Heart left ventricle (tissue), 16 donors: ENCODE results near the gene LYRM4. TPM values are rescaled to one million over a fixed set of nuclear protein-coding genes. Genes with fewer than 3 reads are reported as not detected.

ENCODE experiments used
- ATAC-seq, 4 donors: fragments of 200-7000 bp; cut with Tn5 transposase; one replicate each; pipeline ENCODE4 v1.9.1; 2020 to 2022; ENCODE audit warnings: moderate library complexity in 4 of 4, mild to moderate bottlenecking in 3 of 4, moderate number of reproducible peaks in 1 of 4
- DNase-seq, 5 donors: peaks; one replicate each; pipeline ENCODE4 v3.0.0-alpha.2; 2020
- H3K27ac ChIP-seq, 12 donors: fragments of 200-600 bp; sonication (generic) in 4 of 12; one replicate each; pipeline versions ENCODE4 v1.5.0 to v1.8.0; 2016 to 2022; ENCODE audit warnings: mild to moderate bottlenecking in 2 of 12
- H3K27me3 ChIP-seq, 9 donors: fragments of 200-600 bp; sonication (generic) in 2 of 9; one replicate each; pipeline versions ENCODE4 v1.5.1 to v1.8.0; 2016 to 2022; ENCODE audit warnings: mild to moderate bottlenecking in 3 of 9
- H3K36me3 ChIP-seq, 9 donors: fragments of 200-600 bp; sonication (generic) in 2 of 9; one replicate each; pipeline versions ENCODE4 v1.5.0 to v1.8.0; 2018 to 2022; ENCODE audit warnings: mild to moderate bottlenecking in 2 of 9
- H3K4me1 ChIP-seq, 12 donors: fragments of 200-600 bp; sonication (generic) in 4 of 12; one replicate each; pipeline versions ENCODE4 v1.5.0 to v1.8.0; 2016 to 2022; ENCODE audit warnings: mild to moderate bottlenecking in 3 of 12
- H3K4me3 ChIP-seq, 12 donors: fragments of 200-600 bp; sonication (generic) in 4 of 12; one replicate each; pipeline versions ENCODE4 v1.5.0 to v1.8.0; 2017 to 2022; ENCODE audit warnings: mild to moderate bottlenecking in 9 of 12, moderate library complexity in 4 of 12
- H3K9me3 ChIP-seq, 12 donors: fragments of 200-600 bp; sonication (generic) in 4 of 12; one replicate each; pipeline versions ENCODE4 v1.5.0 to v1.8.0; 2016 to 2022; ENCODE audit warnings: mild to moderate bottlenecking in 1 of 12
- POLR2A ChIP-seq, 2 donors: fragments of 450-650 bp; IDR thresholded peaks; one replicate each; pipeline ENCODE4 v1.6.1; 2017; ENCODE audit warnings: antibody characterized with exemption in 2 of 2, mild to moderate bottlenecking in 2 of 2, moderate library complexity in 2 of 2
- whole genome bisulfite sequencing, 4 donors: extraction: QIAGEN DNeasy Blood & Tissue Kit in 2 of 4; methylation state at CpG; one replicate each; pipeline versions ENCODE4 v1.1.5 to v1.1.7; 2013 to 2018; 5-methylcytosine and 5-hydroxymethylcytosine counted together
- intact Hi-C, 10 donors: fragments of 100-400 bp; cut with DNase I; formaldehyde crosslinking; loops; one replicate each; pipeline versions ENCODE4 v1.11.1 to v1.14.2; 2022
- polyA plus RNA-seq, 2 donors: library from polyadenylated mRNA; stranded (reverse); fragments of 200-250 nt; gene quantifications; one replicate each; pipeline ENCODE4 v1.2.3, GENCODE V29; 2013
- total RNA-seq, 9 donors: library from RNA; depleted of rRNA in 2 of 9; stranded (reverse); fragments of >200 nt in 2 of 9; fragmentation: NEBNext Ultra II Directional in 3 of 9; extraction: Animal tissue kit (Norgen Biotek cat#: 25700) in 3 of 9; gene quantifications; one replicate each; pipeline versions ENCODE4 v1.1.0 to v1.2.4, GENCODE V29; 2016 to 2023
- TF ChIP-seq, protein P1 (sequence below), 12 donors: fragments of 200-600 bp; sonication (generic) in 4 of 12; IDR thresholded peaks; one replicate each; pipeline versions ENCODE4 v1.5.0 to v1.8.0; 2018 to 2022; ENCODE audit warnings: antibody characterized with exemption in 12 of 12, mild to moderate bottlenecking in 5 of 12
- donor health status: ischemic (EF 13 %, LVEDD 7.1; RV severe dilation, severe dysfunction).
- donor health status: healthy with polysubstance abuse.
- donor health status: DM: no; HTN: yes; CAD: no.
- donor health status: DM: no; HTN: no; CAD: no.
- donor health status: ischemic (EF 25% LVEDD 6.9; RV normal size, moderate dysfunction).
- donor health status: ischemic (EF 25% LVEDD 5.7; RV mildly dilated, moderate dysfunction).
- donor health status: healthy.
- donor health status: DM: yes; HTN: yes; CAD: no.
- donor health status: ischemic (EF 35%, LVEDD 5.7; RV mildly dilated, moderate dysfunction).
- donor health status: nonischemic (EF 11% LVEDD 7.7; RV severe dilation, severe dysfunction).
- donor health status: DM: yes; HTN: yes; CAD: no.
- donor health status: PGD.
- donor health status: ischemic (EF 29% LVEDD 5.4; RV normal size, mild dysfunction).
- donor health status: nonischemic (EF 23%, LVEDD 6.1; RV moderate dilation, normal function).

Gene LYRM4
- total and polyA plus RNA-seq, 11 donors: 18.8 to 39.7 (median 21.3) TPM

DNA sequence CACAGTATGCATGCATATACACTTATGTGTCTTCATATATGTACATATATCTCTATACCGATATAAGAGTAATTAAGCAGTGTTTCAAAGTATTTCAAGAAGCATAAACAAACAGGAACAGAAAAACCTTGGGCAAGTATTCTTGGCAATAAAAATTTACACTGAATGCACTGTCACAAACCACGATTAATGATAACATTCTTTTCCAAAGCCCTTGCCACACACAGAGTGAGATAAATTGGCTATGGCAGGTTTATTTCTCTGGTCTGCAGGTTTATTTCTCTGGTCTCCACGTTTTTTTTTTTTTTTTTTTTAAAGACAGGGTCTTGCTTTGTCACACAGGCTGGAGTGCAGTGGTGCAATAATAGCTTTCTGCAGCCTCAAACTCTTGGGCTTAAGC, 102.6 kb downstream of the LYRM4 start:
- intact Hi-C loops: no loop called here
- no peaks in the 10 kb centered on the region for H3K4me1 ChIP-seq
- no peak for ATAC-seq

DNA sequence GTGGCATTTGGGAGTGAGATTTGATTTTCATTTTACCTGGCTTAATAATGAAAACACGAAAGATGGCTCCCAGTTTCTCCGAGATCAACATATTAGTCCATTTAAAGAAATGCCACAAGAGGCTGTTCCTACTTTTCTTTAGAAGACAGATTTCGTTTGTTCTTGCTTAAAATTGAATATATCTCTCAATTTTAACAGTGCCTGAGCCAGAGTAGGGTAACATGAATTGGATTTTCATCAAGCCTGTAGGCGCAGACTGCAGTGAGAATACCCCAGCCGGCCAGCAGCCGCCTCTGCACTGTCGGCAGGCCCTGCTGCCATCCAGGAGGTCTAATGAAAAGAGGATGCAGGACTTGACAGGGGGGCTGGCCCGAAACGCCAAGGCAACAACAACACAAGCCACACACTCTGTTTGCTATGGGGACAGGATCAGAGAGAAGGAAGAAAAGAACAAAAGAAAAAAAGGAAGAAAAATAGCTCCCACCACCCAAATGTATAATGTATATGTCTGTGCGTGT, 103.1 kb downstream of the LYRM4 start:
- Histone ChIP-seq H3K36me3 (no peaks in the 10 kb centered on the region), H3K4me3 (no peak overlapping the region), H3K9me3 (no peaks in the 10 kb centered on the region), H3K4me1 (no peaks in the 10 kb centered on the region), H3K27me3 (no peaks in the 10 kb centered on the region), H3K27ac (no peak overlapping the region)
- TF ChIP-seq, protein P1, sequence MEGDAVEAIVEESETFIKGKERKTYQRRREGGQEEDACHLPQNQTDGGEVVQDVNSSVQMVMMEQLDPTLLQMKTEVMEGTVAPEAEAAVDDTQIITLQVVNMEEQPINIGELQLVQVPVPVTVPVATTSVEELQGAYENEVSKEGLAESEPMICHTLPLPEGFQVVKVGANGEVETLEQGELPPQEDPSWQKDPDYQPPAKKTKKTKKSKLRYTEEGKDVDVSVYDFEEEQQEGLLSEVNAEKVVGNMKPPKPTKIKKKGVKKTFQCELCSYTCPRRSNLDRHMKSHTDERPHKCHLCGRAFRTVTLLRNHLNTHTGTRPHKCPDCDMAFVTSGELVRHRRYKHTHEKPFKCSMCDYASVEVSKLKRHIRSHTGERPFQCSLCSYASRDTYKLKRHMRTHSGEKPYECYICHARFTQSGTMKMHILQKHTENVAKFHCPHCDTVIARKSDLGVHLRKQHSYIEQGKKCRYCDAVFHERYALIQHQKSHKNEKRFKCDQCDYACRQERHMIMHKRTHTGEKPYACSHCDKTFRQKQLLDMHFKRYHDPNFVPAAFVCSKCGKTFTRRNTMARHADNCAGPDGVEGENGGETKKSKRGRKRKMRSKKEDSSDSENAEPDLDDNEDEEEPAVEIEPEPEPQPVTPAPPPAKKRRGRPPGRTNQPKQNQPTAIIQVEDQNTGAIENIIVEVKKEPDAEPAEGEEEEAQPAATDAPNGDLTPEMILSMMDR (IDR thresholded peaks at IDR 0.05): no peak
- no peak for TF ChIP-seq POLR2A (IDR thresholded peaks at IDR 0.05)
- WGBS, 4 donors: 87 to 91% (median 89%) methylated on average over 10 of the region's 10 CpGs
- intact Hi-C loops: no loop called here
- ATAC-seq (no peak), DNase-seq (no peak)

More for the DNA sequence above, 102.6 kb downstream of the LYRM4 start:
- Histone ChIP-seq H3K27me3 (no peaks in the 10 kb centered on the region), H3K9me3 (no peaks in the 10 kb centered on the region), H3K36me3 (no peaks in the 10 kb centered on the region), H3K4me3 (no peak overlapping the region), H3K27ac (no peak overlapping the region)
- TF ChIP-seq, protein P1 (IDR thresholded peaks at IDR 0.05): no peak
- TF ChIP-seq POLR2A (IDR thresholded peaks at IDR 0.05): no peak
- WGBS, 4 donors: 51 to 69% (median 62%) methylated on average over 3 of the region's 3 CpGs
- DNase-seq: no peak

DNA sequence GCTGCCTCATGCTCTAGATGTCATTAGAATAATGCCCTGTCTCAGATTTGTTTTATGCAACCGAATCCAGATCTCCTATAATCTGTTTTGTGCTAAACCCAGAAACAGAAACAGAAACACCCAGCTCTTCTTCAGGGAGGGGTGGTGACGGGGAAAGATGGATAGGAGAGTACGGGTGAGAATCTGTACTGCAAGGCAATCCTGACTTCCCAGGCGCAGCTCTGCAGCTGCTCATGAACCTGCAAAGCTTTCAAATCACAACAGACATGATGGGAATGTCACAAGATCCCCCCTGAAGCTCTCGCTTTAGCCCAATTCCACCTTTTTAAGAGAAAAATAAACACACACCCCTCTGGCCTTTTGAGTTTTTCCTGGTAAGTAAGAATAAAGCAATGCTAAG, 104.1 kb downstream of the LYRM4 start:
- intact Hi-C loops: no loop called here
- Histone ChIP-seq H3K27me3 (no peaks in the 10 kb centered on the region), H3K9me3 (no peaks in the 10 kb centered on the region), H3K36me3 (no peaks in the 10 kb centered on the region), H3K4me1 (no peaks in the 10 kb centered on the region), H3K27ac (no peak overlapping the region), H3K4me3 (no peak overlapping the region)
- 86 to 90% (median 87%) methylated on average over 5 of the region's 5 CpGs for WGBS, 4 donors
- no peak for TF ChIP-seq POLR2A (IDR thresholded peaks at IDR 0.05)
- TF ChIP-seq, protein P1 (IDR thresholded peaks at IDR 0.05): no peak
- no peak for DNase-seq
- no peak for ATAC-seq

DNA sequence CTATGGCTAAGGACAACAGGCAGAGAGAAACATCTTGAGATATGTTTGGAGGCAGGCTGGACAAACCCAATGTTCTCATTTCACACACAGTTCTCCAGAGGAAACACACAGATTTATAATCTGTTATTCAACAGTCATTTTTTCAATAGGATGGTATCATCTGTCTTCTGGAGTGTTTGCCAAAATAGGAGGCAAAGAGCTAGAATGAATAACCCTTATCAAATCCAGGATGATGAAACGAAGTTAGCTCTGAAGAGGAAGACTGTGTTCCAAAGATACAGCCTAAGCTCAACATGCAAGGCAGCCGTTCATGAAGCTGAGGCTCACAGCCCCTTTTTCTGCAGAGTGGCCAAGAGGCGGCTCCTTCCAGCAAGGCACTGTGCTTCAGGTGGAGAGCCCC, 104.8 kb downstream of the LYRM4 start:
- no peak for ATAC-seq
- Histone ChIP-seq H3K27me3 (no peaks in the 10 kb centered on the region), H3K9me3 (no peaks in the 10 kb centered on the region), H3K36me3 (no peaks in the 10 kb centered on the region), H3K4me3 (no peak overlapping the region), H3K27ac (no peak overlapping the region), H3K4me1 (no peaks in the 10 kb centered on the region)
- TF ChIP-seq POLR2A (IDR thresholded peaks at IDR 0.05): no peak
- TF ChIP-seq, protein P1 (IDR thresholded peaks at IDR 0.05): no peak
- 61 to 76% (median 69%) methylated on average over 3 of the region's 3 CpGs for WGBS, 4 donors
- intact Hi-C loops: no loop called here
- DNase-seq: no peak
